HepG2 (cell line): ENCODE measurements around the gene B3GALT6. TPM values are rescaled to one million over a fixed set of nuclear protein-coding genes. Genes with fewer than 3 reads are reported as not detected.

Experiments used
- ATAC-seq: fragments of 200-7000 bp; cut with Tn5 transposase; 3 replicates; pipeline ENCODE4 v1.9.1; 2020; ENCODE audit warnings: mild to moderate bottlenecking, moderate library complexity
- BruUV-seq: library from RNA; stranded (reverse); fragments of 400-500 nt; replicated peaks from 2 replicates; lab custom pipeline; 2021; lab: Mats Ljungman, UMichigan
- CTCF ChIA-PET: fragments of 300-600 bp; formaldehyde crosslinking; extraction: SDS; loops from one replicate; lab custom pipeline; 2021; ENCODE audit warnings: low total read pairs, inconsistent platforms, low intra/inter-chr PET ratio; lab: Yijun Ruan, JAX
- POLR2A ChIA-PET: fragments of 350-600 bp; sonication (Branson Sonifier 250); formaldehyde crosslinking; loops from one replicate; lab custom pipeline; 2020; ENCODE audit warnings: antibody characterized with exemption, inconsistent platforms; lab: Yijun Ruan, JAX
- DNase-seq: peaks from one replicate; pipeline ENCODE4 v3.0.0-alpha.2; 2015; ENCODE audit warnings: low spot score
- FAIRE-seq: peaks from 3 replicates; lab custom pipeline; 2011; peaks lifted over from hg19 to GRCh38; lab: Jason Lieb, UNC
- H2AFZ ChIP-seq: one replicate; pipeline ENCODE4 v1.6.1; 2011; ENCODE audit warnings: low read length, inconsistent platforms
- H3K27ac ChIP-seq: fragments of 300-600 bp; 3 replicates; pipeline ENCODE4 v1.8.0; 2011; ENCODE audit warnings: mixed run types, mild to moderate bottlenecking, mixed read lengths, low read length, inconsistent platforms; ENCODE audit not compliant: insufficient read depth; ENCODE audit errors: extremely low read length
- H3K27me3 ChIP-seq, 2 experiments: fragments of 200-600 bp in 1 of 2; 2 replicates in 1 of 2; 3 replicates in 1 of 2; pipeline versions ENCODE4 v1.6.0 to v1.8.0; 2011; ENCODE audit warnings: low read length in 2 of 2, mild to moderate bottlenecking in 2 of 2, moderate library complexity in 2 of 2, inconsistent platforms in 1 of 2; ENCODE audit not compliant: insufficient read depth in 2 of 2, control insufficient read depth in 1 of 2
- H3K36me3 ChIP-seq, 2 experiments: fragments of 200-600 bp in 1 of 2; replicated peaks in 1 of 2; 2 replicates in 1 of 2; 3 replicates in 1 of 2; pipeline versions ENCODE4 v1.5.1 to v1.8.0; 2011; ENCODE audit warnings: low read length in 2 of 2, inconsistent platforms in 1 of 2; ENCODE audit not compliant: insufficient read depth in 2 of 2, control insufficient read depth in 1 of 2
- H3K4me1 ChIP-seq: 2 replicates; pipeline ENCODE4 v1.5.1; 2012; ENCODE audit warnings: low read length, inconsistent platforms; ENCODE audit not compliant: insufficient read depth
- H3K4me2 ChIP-seq: 2 replicates; pipeline ENCODE4 v1.6.0; 2011; ENCODE audit warnings: low read depth, low read length, inconsistent platforms
- H3K4me3 ChIP-seq, 3 experiments: fragments of 200-600 bp in 1 of 3; sonication (generic), shearing (Covaris generic) in 1 of 3; replicated peaks in 1 of 3; 2 replicates each; pipeline ENCODE4 v1.5.1; 2011 to 2016; ENCODE audit warnings: low read length in 3 of 3, inconsistent platforms in 2 of 3, low read depth in 2 of 3, mild to moderate bottlenecking in 2 of 3, control low read depth in 1 of 3, mixed read lengths in 1 of 3; ENCODE audit not compliant: insufficient read depth in 1 of 3
- H3K79me2 ChIP-seq: one replicate; pipeline ENCODE4 v1.6.1; 2011; ENCODE audit warnings: low read length, inconsistent platforms; ENCODE audit not compliant: insufficient read depth
- H3K9ac ChIP-seq: 2 replicates; pipeline ENCODE4 v1.6.0; 2011; ENCODE audit warnings: mild to moderate bottlenecking, low read depth, low read length, inconsistent platforms; ENCODE audit not compliant: insufficient read depth
- H3K9me3 ChIP-seq: 2 replicates; pipeline ENCODE4 v1.5.1; 2012; ENCODE audit warnings: mild to moderate bottlenecking, low read length
- H4K20me1 ChIP-seq: 2 replicates; pipeline ENCODE4 v1.6.0; 2011; ENCODE audit warnings: inconsistent platforms, mild to moderate bottlenecking, low read length, moderate library complexity; ENCODE audit not compliant: insufficient read depth
- EZH2 ChIP-seq: conservative IDR thresholded peaks from 2 replicates; pipeline ENCODE4 v1.6.1; 2012; ENCODE audit warnings: mild to moderate bottlenecking, low read depth, low read length, moderate library complexity
- JUNB ChIP-seq: sonication (generic); formaldehyde crosslinking; IDR thresholded peaks from 2 replicates; pipeline ENCODE4 v1.8.0; 2022; ENCODE audit warnings: missing genetic modification reagents, mild to moderate bottlenecking, borderline replicate concordance
- KLF9 ChIP-seq: IDR thresholded peaks from 2 replicates; pipeline ENCODE4 v1.6.1; 2016; ENCODE audit warnings: low read depth
- NONO ChIP-seq, 2 experiments: fragments of 450-650 bp in 1 of 2; sonication (generic) in 1 of 2; formaldehyde crosslinking in 1 of 2; IDR thresholded peaks in 1 of 2; conservative IDR thresholded peaks in 1 of 2; 2 replicates each; pipeline versions ENCODE4 v1.6.1 to v1.8.0; 2017 to 2022; ENCODE audit warnings: mild to moderate bottlenecking in 1 of 2, missing genetic modification reagents in 1 of 2, moderate library complexity in 1 of 2
- POLR2G ChIP-seq: fragments of 200-400 bp; formaldehyde crosslinking; IDR thresholded peaks from 2 replicates; pipeline ENCODE4 v1.6.1; 2018; ENCODE audit warnings: mild to moderate bottlenecking, low read depth, low read length, moderate library complexity
- REL ChIP-seq: sonication (generic); formaldehyde crosslinking; conservative IDR thresholded peaks from 2 replicates; pipeline ENCODE4 v1.8.0; 2022; ENCODE audit warnings: mild to moderate bottlenecking, missing genetic modification reagents, moderate library complexity
- STAG1 ChIP-seq: sonication (generic); formaldehyde crosslinking; IDR thresholded peaks from 2 replicates; pipeline ENCODE4 v1.4.0; 2020; ENCODE audit warnings: missing genetic modification reagents
- ZMAT3 ChIP-seq: sonication (generic); formaldehyde crosslinking; conservative IDR thresholded peaks from 2 replicates; pipeline ENCODE4 v1.7.0; 2021; ENCODE audit warnings: missing genetic modification reagents
- ZNF761 ChIP-seq: sonication (generic); formaldehyde crosslinking; conservative IDR thresholded peaks from 2 replicates; pipeline ENCODE4 v1.4.0; 2020; ENCODE audit warnings: mild to moderate bottlenecking, missing genetic modification reagents
- ZNF777 ChIP-seq: sonication (generic); formaldehyde crosslinking; IDR thresholded peaks from 2 replicates; pipeline ENCODE4 v1.4.0; 2020; ENCODE audit warnings: missing genetic modification reagents
- WGBS: methylation state at CpG from one replicate; pipeline ENCODE4 v1.1.6; 2017; ENCODE audit warnings: low lambda C conversion rate; 5-methylcytosine and 5-hydroxymethylcytosine counted together
- in situ Hi-C: cut with HindIII; loops from 2 replicates; pipeline ENCODE4 v1.10.0; 2017; ENCODE audit warnings: low pct_unique_long_range_greater_than_20kb; ENCODE audit not compliant: extremely low pct_ligation_motif_present
- intact Hi-C: fragments of 100-400 bp; cut with micrococcal nuclease; formaldehyde crosslinking; loops from one replicate; pipeline ENCODE4 v1.10.0; 2022; ENCODE audit not compliant: unreplicated experiment
- polyA plus RNA-seq, 8 experiments: library from polyadenylated mRNA; depleted of rRNA in 3 of 8; stranded (reverse) in 7 of 8; unstranded in 1 of 8; fragments of >200 nt; fragmentation: Illumina TruSeq in 4 of 8; extraction: Trizol in 4 of 8; gene quantifications; 2 replicates each; pipeline versions ENCODE4 v1.2.1 to v1.2.3, GENCODE V29; 2011 to 2016; ENCODE audit warnings: low read depth in 4 of 8, missing spikeins in 1 of 8, mixed read lengths in 1 of 8; ENCODE audit not compliant: insufficient read depth in 1 of 8
- total RNA-seq, 5 experiments: library from RNA; depleted of rRNA; stranded (reverse); fragments of >200 nt; fragmentation: Illumina TruSeq; extraction: Trizol; gene quantifications; 2 replicates each; pipeline ENCODE4 v1.2.3, GENCODE V29; 2016; ENCODE audit warnings: low read depth in 1 of 5
- TF ChIP-seq, protein P1 (sequence below): sonication (generic); formaldehyde crosslinking; conservative IDR thresholded peaks from 2 replicates; pipeline ENCODE4 v1.8.1; 2023; ENCODE audit warnings: missing genetic modification reagents
- TF ChIP-seq, protein P2 (sequence below): IDR thresholded peaks from 2 replicates; pipeline ENCODE4 v1.6.1; 2016; ENCODE audit warnings: missing genetic modification reagents, missing compliant biosample characterization
- TF ChIP-seq, protein P3 (sequence below): sonication (generic); formaldehyde crosslinking; IDR thresholded peaks from 2 replicates; pipeline ENCODE4 v1.5.0; 2020; ENCODE audit warnings: mild to moderate bottlenecking, missing genetic modification reagents, moderate library complexity
- TF ChIP-seq, protein P4 (sequence below): sonication (generic); formaldehyde crosslinking; IDR thresholded peaks from 2 replicates; pipeline ENCODE4 v1.8.0; 2022; ENCODE audit warnings: missing genetic modification reagents, mild to moderate bottlenecking, moderate library complexity, borderline replicate concordance

The B3GALT6 gene
- total and polyA plus RNA-seq, 2 of the 13 experiments (the other 11 are each of a cell fraction or from before 2014, with no cell fraction given): 3.9 to 14.2 TPM

DNA sequence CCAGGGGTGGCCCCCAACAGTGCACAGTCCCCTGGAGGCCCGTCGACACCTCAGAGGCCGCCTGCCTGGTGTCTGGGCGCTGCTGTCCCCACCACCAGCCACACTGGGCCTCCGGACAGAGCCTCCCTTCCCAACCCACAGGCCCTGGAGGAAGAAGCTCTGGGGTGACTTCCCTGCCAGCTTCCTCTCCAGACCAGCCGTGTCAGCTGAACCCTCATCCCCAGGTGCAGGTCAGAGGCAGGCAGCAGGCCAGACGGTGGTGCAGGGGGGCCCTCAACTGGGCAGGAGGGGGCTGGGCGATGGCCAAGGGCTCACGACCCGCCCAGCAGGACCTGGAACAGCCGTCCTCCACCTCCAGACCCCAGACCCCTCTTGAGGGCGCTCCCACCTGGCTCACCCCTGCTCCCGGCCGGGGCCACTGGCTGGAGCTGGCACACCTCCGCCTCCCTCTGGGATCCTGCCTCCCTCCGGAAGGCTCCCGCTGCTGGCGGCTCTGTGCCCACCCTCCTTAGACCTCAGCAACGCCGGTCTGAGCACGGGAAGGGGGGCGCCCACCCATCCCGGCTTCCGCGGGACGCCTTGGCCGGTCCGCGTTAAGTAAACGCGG lies 26.2 kb upstream of the B3GALT6 start:
- Histone ChIP-seq H4K20me1 (no peaks in the 10 kb centered on the region), H3K27me3 (peaks cover 18 to 71% of the 10 kb centered on the region in 2 experiments; a peak in 4 of 5 replicates), H3K4me2 (no peak overlapping the region), H3K36me3 (no peaks in the 10 kb centered on the region), H3K79me2 (no peaks in the 10 kb centered on the region), H3K4me1 (0 out of 2 replicates have a peak, but pooled peaks cover under 1% of the 10 kb centered on the region), H3K27ac (no peak overlapping the region)
- WGBS: no CpG with 5 or more reads among the region's 31 CpGs
- FAIRE-seq (no peak), DNase-seq (no peak)
- intact Hi-C loops: no loop called here
- BruUV-seq: no TSS peak
- TF ChIP-seq ZNF777 (no peak), KLF9 (CRISPR knock-in tag) (no peak), POLR2G (no peak), ZMAT3 (CRISPR knock-in tag) (no peak), STAG1 (CRISPR knock-in tag) (peak; percentile 18; the same call in 1 of the 2 replicates), NONO (IDR thresholded peaks at IDR 0.05) (no peak), NONO (CRISPR knock-in tag; conservative IDR thresholded peaks at IDR 0.05) (0 out of 2 replicates have a peak, but pooled peaks have one; percentile 40), REL (0 out of 2 replicates have a peak, but pooled peaks have one; percentile 60), JUNB (CRISPR knock-in tag) (no peak), EZH2 (0 out of 2 replicates have a peak, but pooled peaks have one; percentile 80), ZNF761 (CRISPR knock-in tag) (no peak)
- TF ChIP-seq, protein P1, sequence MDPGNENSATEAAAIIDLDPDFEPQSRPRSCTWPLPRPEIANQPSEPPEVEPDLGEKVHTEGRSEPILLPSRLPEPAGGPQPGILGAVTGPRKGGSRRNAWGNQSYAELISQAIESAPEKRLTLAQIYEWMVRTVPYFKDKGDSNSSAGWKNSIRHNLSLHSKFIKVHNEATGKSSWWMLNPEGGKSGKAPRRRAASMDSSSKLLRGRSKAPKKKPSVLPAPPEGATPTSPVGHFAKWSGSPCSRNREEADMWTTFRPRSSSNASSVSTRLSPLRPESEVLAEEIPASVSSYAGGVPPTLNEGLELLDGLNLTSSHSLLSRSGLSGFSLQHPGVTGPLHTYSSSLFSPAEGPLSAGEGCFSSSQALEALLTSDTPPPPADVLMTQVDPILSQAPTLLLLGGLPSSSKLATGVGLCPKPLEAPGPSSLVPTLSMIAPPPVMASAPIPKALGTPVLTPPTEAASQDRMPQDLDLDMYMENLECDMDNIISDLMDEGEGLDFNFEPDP: no peak
- TF ChIP-seq, protein P2, sequence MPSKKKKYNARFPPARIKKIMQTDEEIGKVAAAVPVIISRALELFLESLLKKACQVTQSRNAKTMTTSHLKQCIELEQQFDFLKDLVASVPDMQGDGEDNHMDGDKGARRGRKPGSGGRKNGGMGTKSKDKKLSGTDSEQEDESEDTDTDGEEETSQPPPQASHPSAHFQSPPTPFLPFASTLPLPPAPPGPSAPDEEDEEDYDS (CRISPR knock-in tag): no peak
- TF ChIP-seq, protein P3, sequence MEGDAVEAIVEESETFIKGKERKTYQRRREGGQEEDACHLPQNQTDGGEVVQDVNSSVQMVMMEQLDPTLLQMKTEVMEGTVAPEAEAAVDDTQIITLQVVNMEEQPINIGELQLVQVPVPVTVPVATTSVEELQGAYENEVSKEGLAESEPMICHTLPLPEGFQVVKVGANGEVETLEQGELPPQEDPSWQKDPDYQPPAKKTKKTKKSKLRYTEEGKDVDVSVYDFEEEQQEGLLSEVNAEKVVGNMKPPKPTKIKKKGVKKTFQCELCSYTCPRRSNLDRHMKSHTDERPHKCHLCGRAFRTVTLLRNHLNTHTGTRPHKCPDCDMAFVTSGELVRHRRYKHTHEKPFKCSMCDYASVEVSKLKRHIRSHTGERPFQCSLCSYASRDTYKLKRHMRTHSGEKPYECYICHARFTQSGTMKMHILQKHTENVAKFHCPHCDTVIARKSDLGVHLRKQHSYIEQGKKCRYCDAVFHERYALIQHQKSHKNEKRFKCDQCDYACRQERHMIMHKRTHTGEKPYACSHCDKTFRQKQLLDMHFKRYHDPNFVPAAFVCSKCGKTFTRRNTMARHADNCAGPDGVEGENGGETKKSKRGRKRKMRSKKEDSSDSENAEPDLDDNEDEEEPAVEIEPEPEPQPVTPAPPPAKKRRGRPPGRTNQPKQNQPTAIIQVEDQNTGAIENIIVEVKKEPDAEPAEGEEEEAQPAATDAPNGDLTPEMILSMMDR (CRISPR knock-in tag): peak; percentile 49
- TF ChIP-seq, protein P4, sequence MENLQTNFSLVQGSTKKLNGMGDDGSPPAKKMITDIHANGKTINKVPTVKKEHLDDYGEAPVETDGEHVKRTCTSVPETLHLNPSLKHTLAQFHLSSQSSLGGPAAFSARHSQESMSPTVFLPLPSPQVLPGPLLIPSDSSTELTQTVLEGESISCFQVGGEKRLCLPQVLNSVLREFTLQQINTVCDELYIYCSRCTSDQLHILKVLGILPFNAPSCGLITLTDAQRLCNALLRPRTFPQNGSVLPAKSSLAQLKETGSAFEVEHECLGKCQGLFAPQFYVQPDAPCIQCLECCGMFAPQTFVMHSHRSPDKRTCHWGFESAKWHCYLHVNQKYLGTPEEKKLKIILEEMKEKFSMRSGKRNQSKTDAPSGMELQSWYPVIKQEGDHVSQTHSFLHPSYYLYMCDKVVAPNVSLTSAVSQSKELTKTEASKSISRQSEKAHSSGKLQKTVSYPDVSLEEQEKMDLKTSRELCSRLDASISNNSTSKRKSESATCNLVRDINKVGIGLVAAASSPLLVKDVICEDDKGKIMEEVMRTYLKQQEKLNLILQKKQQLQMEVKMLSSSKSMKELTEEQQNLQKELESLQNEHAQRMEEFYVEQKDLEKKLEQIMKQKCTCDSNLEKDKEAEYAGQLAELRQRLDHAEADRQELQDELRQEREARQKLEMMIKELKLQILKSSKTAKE: 0 out of 2 replicates have a peak, but pooled peaks have one; percentile 14
- TF ChIP-seq, all 625 proteins: peak for 6
- H3K4me3 ChIP-seq: no peak overlapping the region
- H2AFZ ChIP-seq: no peak overlapping the region
- ATAC-seq: peak; percentile 10; the same call in 2 of the 3 replicates
- in situ Hi-C loops: no loop called here
- CTCF ChIA-PET: no interaction called here
- H3K9me3 ChIP-seq: no peaks in the 10 kb centered on the region
- no peak overlapping the region for H3K9ac ChIP-seq
- POLR2A ChIA-PET: no interaction called here
